GM21367 (cell line): Measurements from ENCODE around the gene MDFIC.

Source experiments
- ATAC-seq: cut with Tn5 transposase; IDR thresholded peaks from one replicate; pipeline ENCODE4 v1.9.1; 2021; ENCODE audit not compliant: unreplicated experiment

Gene MDFIC

DNA sequence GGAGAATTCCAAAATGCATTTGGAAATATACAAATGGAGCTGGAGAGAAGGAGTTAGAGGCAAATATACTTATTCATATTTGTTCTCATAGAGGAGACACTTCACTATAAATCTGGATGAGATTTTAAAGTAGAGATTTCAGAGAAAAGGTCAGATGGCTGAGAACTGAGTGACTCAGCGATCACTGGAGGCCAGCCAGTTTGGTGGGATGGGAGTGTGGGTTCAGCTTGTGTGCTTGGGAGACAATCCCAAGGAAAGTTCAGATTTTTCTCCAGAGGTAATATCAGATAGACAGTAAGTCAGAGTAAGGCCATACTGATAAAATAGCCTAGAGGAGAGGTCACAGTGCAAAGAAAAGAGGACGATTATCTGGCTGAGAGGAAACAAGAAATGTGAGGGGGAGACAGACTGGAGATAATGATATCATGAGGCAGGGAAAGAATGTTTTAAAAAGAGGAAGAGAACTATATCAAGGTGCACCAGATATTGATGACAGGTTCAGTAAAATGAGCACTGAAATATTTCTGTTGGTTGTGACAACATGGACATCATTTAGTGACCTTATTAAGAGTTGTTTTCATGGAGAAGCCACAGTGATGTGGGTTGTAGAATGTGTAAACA, 67.0 kb downstream of the MDFIC start:
- ATAC-seq: no peak

DNA sequence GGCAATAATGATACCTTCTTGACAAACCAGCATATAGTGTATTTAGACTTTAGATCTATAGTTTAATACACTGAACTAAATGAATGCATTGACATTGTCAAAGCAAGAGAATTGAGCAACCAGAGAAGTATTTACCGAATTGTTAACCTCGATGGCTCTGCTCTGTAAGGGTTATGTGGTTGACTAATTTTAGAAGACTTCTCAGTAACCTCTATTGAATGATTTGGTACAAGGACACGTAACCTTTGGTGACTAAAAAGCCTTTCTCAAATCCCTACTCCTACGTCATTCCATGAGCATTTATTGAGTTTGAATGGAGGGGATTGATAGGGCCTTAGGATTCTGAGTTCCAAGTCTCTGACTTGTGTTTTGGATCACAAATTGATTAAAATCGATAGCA, 67.6 kb downstream of the MDFIC start:
- ATAC-seq: no peak

DNA sequence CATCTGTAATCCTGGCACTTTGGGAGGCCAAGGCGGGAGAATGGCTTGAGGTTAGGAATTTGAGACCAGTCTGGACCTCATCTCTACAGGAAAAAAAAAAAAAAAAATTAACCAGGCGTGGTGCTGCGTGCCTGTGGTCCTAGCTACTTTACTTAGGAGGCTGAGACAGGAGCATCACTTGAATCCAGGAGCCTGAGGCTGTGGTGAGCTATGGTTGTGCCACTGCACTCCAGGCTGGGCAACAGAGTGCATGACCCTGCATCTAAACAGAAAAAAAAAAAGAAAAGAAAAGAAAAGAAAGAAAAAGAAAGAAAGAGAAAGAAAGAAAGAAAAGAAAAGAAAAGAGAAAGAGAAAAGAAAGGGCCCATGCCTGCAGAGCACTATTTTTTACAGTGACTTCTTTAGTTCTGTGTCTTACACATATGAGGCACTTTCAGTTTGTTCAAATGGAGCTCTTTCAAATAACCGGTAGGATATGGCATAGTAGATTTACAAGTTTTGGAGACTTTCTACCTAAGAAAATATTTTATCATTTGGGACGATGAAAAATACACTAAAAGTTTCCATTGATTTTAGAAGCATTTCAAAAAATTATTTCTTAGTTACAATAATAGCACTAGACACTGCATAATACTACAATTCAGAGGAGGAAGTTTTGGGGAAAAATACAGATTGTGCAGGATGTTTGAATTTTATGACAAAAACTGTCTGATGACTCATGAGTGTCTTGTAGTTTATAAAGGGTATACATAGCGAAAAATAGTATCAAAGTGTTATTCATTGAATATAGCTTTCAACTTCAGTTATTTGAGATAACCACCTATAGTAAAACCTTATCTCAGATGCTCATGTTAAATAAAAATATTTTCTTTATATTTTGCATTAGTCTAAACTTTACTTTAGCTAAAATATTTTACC, 75.9 kb downstream of the MDFIC start:
- no peak for ATAC-seq

DNA sequence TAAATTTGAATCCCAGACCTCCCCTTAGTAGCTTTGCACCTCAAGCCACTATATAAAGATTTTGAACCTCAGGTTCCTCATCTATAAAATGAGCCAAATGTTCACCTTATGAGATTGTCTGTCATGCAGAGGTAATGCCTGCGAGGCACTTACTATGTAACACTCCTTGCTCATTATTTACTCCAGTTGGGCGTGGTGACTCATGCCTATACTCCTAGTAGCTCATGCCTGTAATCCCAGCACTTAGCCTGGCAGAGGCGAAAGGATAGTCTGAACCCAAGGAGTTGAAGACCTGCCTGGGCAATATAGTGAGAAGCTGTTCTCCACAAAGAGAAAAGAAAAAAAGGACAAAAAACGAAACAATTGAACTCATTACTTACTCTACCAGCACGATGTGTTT, 82.2 kb downstream of the MDFIC start:
- no peak for ATAC-seq

GRCh38 chr7:115005251-115005650, 83.4 kb downstream of the MDFIC start:
- ATAC-seq: no peak

- ATAC-seq: no peak
These were observed 84.1 kb downstream of the MDFIC start for GRCh38 chr7:115005953-115006352.

- ATAC-seq: no peak
These were observed 85.9 kb downstream of the MDFIC start for GRCh38 chr7:115007751-115008150.

GRCh38 chr7:115008465-115009114, 86.7 kb downstream of the MDFIC start:
- peak; percentile 49 for ATAC-seq

DNA sequence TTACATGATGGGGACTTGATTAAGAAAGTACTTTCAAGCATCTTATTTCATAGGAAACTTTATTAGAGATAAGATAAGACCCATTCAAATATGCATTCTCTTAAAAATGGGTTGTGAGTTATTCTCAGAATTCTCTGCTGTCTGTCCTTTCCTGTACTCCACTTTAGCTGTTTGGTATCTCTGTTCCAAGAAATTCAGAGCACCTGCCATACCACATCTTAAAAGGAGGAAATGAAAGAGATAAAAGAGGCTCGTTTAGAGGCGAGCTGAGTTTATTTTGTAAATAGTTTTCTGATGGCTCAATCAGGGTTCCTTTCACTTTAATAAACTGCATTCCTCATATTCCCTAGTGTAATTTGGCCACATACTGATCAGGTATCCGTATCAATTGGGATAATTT, 87.2 kb downstream of the MDFIC start:
- peak; percentile 83 for ATAC-seq

DNA sequence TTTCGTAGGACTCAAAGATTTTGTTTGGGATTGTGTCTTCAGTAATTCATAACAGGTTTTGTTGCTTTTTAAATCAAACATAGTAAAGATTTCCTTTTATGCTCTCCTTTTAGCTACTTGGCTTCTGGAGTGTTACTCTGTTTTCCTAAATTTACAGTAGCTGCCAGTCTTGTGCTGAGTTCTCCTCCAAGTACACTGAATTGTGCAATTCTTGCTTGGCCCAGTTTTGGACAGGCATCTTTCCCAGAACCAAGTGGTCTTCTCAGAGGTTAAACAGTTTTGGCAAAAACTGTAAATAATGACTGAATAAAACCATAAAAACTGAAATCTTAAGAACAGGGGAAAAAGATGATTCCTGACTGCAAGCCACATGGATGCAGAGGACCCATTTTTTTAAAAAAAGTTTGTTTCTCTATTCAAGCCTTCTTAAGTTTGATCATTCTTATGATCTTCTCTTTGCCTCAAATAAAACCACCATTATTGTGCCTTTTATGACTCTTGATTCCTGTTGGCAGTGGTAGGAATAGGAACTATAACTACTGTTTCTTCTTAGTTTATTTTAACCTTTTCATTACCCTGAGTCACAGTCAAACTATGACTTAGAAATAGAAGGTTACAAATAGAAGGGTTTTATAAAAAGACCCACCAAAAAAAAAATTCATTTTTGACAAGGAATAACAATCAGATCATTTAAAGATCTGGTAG, 88.0 kb downstream of the MDFIC start:
- ATAC-seq: no peak

- ATAC-seq: no peak
These were observed 88.5 kb downstream of the MDFIC start for GRCh38 chr7:115010441-115010820.

- ATAC-seq: no peak
These were observed 92.0 kb downstream of the MDFIC start for GRCh38 chr7:115013886-115014285.

GRCh38 chr7:115014794-115015193, 92.9 kb downstream of the MDFIC start:
- no peak for ATAC-seq

GRCh38 chr7:115015619-115016018, 93.7 kb downstream of the MDFIC start:
- no peak for ATAC-seq

DNA sequence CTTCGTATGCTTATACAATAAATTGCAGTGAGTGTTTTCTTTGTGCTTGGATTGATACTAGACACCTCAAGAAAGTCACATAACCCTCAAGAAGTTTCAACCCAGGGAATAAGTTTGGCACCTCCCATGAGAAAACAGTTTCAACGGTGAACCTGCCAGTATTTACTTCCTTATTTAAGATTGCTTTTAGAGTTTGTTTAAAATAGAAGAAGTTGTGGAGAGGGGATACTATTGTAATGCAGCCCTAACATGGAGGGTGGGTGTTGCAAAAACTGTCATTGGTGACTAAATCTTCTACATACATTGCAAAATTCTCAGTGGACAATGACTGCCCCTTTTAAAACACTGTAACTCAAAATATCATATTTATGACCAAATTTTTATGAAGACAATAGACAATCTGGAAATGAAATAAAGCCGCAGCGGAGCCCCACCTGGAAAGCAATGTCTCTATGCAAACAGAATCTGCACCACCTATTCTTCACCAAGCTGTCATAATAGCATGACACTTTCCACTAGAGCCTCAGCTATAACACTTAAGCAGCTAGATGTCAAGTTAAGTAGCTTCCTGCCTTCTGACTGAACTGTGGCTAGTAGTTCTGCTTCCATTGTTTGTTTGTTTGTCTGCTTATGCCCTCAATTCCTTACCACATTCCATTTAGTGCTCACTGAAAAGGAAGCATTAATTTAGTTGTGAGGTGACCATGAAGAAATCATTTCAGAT, 98.2 kb downstream of the MDFIC start:
- ATAC-seq: no peak

GRCh38 chr7:115023219-115023618, 101.3 kb downstream of the MDFIC start:
- ATAC-seq: no peak

DNA sequence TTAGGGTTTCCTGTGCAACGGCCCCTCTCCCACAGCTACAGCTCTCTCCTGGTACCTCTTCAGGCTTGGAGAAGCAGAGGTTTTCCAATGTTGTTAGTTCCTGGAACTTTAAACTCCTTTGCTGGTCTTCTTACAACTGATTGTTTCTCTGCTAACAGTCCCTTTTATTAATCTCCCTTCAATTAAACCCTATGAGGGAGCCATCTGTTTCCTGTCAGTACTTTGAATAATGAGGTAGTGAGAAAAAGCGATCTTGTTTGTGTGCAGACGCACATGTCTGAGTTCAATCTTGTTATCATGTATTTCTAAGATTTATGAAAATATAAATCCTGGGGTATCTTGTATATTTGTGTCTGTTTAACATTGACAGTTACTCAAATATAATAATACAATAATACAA, 102.4 kb downstream of the MDFIC start:
- ATAC-seq: no peak

GRCh38 chr7:115032715-115033703, 111.1 kb downstream of the MDFIC start:
- no peak for ATAC-seq

DNA sequence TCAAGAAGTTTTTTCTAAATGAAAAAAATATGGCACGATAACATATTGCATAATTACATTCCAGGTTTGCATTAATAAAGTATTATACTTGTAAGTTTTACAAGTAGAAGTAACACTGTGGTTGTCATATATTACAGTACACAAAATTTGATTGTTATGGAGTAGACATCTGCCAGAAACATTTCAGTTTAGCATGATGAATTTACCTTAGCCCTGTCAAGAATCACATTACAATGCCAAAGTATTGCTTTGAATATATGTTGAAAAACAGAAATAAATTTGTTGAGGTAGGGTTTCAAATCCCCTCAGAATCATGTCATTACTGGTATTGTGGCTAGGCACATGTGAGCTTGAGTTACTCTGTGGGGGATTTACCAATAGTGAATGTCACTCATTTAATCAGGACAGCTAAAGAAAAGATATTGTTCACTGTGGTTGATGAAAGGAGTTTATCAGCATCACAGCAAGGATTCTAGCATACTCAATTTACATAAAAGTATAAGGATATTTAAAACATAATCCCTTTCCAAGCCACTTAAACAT, 112.1 kb downstream of the MDFIC start:
- ATAC-seq: no peak
